NT2/D1 (cell line): Measurements from ENCODE around the gene ZNF581.

Experiments
- SUZ12 ChIP-seq: IDR thresholded peaks from 2 replicates; pipeline ENCODE4 v1.6.1; 2011; ENCODE audit not compliant: insufficient read length, insufficient read depth; ENCODE audit errors: extremely low read depth
- YY1 ChIP-seq: IDR thresholded peaks from 2 replicates; pipeline ENCODE4 v1.6.1; 2011; ENCODE audit not compliant: insufficient read length, insufficient read depth
- ZNF274 ChIP-seq: IDR thresholded peaks from 2 replicates; pipeline ENCODE4 v1.6.1; 2011; ENCODE audit warnings: mild to moderate bottlenecking, low read depth, low read length

DNA sequence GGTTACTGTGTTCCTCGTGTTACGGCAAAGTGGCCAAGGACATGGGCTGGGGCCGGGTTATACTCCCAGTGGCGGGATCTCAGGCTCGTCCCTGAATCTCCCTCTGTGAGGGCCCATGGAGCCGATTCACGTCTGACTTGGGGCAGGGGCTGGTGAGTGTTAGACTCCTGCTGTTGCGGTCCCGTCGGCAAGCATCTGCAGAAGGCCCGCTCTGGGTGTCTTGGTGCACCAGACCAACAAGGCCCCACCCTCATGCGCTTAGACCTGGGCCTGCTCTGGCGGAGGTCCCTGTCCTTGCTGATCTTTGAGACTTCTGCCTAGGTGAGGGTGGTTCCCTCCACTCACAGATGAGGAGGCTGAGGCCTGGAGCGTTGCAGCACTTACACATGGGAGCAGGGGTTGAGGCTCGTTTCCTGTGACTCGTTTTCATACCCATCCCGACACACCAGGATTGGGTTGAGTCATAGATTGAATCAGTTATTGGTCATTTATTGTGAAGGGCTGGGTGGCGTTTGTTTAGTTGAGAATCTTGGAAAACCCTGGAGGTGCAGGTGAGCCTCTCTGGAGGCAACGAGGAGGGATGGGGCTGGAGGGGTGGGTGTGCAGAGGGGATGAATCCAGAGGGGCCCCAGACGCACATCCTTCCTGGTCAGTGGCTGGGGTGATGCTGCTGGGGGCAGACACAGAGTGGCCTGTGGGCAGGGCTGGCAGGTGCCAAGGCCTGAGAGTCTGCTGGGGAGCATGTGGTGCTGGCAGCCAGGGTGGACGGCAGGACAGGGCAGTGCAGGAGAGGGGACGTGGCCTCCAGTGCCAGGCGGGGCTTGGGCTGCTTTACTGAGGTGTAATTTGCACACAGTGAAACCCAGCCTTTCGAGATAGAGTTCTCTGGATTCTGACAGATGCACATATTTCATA is 36.2 kb downstream of the ZNF581 start:
- TF ChIP-seq ZNF274 = no peak
- TF ChIP-seq YY1 = no peak
- TF ChIP-seq SUZ12 = no peak
